GM18870 (cell line): ENCODE results near the gene MELTF.
A peak's percentile ranks its signal among the peaks of the same experiment; 100 is the strongest.

Source experiments
- ATAC-seq: cut with Tn5 transposase; IDR thresholded peaks from one replicate; pipeline ENCODE4 v1.9.1; 2021; ENCODE audit warnings: moderate library complexity; ENCODE audit not compliant: unreplicated experiment

Gene MELTF

GRCh38 chr3:197027151-197027895, 2.3 kb downstream of the MELTF start:
- ATAC-seq = no peak

DNA sequence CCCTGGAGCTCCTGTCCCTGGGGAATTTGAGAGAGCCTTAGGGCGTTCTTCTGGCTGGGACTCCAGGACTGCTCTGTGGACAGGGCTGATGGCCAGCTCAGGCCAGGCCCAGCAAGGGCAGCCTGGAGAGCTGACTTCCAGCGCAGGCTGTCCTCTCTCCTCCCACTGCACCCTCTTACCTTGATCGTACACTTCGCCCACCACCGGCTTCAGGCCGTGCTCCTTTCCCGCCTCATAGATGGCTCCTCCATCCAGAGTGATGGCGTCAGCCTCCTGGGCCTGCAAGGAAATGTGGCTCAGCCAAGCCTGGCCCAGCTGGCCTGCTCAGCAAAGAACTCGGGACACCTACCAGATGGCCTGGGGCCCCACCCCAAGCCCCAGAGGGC, 3.1 kb downstream of the MELTF start:
- ATAC-seq = no peak

GRCh38 chr3:197025736-197026480, 3.7 kb downstream of the MELTF start:
- no peak for ATAC-seq

DNA sequence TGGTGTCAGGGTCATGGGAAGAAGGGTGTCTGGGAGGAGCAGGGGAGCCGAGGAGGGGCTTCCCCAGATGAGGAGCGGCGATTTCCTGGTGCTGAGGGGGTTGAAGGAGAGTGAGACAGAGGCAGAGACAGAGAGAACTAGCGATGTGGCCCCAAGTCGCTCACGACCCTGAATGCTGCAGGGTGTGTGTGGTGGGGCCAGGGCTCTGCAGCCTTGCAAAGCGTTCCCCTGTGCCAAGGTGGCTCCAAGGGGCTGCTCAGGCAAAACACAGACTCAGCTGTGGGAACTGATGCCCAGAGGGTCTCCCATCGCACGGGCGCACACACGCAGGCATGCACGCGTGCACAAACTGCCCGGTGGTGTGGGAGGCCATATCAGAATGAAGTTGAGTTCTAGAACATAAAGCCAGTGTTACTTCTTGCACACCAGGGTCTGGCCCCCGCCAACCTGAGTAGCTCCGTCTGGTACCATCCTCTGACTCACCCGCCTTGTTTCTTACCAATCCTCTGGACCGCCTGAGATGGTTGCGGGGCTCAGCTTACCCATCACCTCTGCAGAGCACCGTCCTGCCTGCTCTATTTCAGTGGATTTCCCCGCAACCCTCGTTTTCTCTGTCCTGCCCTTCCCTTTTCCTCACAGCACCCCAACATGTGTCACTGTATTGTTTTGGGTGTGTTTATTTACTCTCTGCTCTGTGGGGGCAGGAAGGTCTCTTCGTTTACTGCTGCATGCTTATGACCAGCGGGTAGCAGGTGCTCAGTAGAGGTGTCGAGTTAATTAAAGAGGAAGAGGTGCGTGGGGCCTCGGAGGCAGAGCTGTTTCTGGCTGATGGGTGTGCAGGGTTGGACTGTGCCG, 4.5 kb downstream of the MELTF start:
- no peak for ATAC-seq

GRCh38 chr3:197023998-197024651, 5.5 kb downstream of the MELTF start:
- ATAC-seq = no peak

- ATAC-seq = peak; percentile 48
These were observed 6.2 kb downstream of the MELTF start for GRCh38 chr3:197023241-197023997.

- no peak for ATAC-seq
These were observed 7.0 kb downstream of the MELTF start for GRCh38 chr3:197022405-197023231.

DNA sequence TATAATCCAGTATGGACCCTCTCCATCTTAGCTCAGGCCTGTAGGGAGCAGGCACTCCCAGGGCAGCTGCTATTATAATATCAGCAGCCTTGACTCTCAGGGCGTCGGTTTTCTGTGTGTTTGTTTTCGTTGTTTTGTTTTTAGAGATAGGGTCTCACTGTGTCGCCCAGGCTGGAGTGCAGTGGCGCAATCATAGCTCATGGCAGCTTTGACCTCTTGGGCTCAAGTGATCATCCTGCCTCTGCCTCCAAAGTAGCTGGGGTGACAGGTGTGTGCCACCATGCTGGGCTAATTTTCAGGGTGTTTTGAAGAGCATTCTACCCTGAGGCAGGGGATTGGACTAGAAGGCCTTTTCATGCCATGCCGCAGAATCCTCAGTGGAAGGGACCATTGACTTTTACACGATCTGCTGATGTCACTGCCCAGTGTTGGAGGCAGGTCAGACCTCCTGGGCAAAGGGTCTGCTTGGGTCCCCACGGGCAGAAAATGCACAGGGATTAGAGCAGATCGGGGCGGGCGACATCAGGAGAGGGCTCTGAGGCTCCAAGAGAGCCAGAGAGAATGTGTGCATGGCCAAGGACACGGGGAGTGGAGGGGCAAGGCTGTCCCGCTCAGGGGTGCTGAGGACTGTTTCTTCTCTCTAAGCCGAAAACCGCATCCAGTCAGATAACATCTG, 7.8 kb downstream of the MELTF start:
- ATAC-seq = no peak

- no peak for ATAC-seq
These were observed 8.4 kb downstream of the MELTF start for GRCh38 chr3:197021231-197021630.

DNA sequence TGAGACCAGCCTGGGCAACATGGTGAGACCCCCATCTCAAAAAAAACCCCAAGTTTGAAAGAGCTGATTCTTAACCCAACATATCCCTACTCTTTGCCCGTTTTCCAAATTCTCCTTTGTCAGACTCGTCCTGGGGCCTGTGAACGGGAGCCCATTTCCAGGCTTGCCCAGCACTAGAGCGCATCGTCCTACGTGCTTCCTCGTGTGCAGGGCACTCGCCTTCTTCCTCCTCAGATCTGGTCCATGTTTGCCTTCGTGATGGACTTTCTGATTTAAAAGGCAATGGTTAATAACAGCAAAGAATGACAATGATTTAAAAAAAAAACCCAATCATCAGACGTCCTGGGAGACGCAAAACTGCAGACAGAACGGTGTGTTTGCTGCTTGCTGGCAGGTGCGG, 10.1 kb downstream of the MELTF start:
- no peak for ATAC-seq

GRCh38 chr3:197019021-197019420, 10.6 kb downstream of the MELTF start:
- no peak for ATAC-seq

DNA sequence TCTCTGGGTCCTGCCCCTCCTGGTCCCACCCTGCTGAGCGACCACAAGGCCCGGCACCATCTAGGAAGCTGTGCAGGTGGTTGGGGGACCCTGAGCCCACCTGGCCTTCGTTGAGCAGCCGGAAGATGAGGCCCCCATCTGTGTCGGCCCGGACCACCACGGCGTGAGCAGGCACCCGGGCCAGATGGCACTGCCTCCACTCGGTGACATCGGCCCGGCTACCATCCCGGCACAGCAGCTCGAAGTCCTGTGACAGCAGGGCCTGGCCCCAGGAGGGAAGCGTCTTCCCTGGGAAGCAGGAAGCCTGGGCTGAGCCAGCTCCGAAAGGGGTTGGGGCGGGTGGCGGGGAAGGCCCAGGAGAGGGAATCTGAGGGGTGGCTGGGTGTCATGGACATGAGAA, 12.6 kb downstream of the MELTF start:
- no peak for ATAC-seq

DNA sequence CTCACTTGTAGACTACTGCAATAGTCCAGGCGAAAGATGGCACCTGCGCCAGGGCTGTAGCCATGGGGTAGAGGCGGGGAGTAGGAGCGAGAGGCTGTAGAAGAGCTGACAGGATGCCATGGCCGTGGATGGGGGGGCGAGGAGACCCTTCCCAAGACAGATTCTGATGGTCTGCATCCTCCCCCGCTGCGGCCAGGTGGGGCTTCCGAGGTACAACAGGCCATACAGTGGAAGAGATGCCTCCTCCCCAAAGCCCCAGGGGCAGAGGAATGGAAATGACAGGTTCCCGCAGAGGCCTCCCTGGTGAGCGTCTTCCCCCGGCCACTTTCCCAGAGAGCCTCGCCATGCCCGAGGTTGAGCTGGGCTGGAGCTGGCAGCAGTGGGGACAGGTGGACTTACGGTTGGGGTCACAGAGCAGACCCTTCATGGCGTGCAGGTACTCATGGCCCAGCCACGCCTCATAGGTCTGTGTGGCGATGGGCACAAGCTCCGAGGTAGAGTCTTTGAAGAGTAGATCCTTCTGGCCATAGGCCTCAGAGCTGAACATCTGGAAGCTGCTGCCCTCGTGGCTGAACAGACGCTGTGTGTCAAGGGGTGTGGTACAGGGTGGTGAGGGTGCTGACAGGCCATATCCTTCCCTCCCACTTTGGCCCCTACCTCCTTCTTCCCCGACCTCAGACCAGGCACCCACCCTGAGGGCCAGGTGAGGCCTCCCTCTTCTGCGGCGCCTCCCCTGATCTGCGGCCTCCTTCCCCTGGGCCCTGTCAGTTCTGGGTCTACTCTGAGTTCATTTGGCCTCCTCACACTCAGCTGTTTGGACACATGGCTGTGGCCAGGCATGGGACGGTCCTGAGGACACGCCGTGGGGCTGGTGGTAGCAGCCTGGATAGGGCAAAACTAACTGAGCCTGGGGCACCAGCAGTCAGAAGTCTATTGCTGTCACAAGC, 13.6 kb downstream of the MELTF start:
- no peak for ATAC-seq

DNA sequence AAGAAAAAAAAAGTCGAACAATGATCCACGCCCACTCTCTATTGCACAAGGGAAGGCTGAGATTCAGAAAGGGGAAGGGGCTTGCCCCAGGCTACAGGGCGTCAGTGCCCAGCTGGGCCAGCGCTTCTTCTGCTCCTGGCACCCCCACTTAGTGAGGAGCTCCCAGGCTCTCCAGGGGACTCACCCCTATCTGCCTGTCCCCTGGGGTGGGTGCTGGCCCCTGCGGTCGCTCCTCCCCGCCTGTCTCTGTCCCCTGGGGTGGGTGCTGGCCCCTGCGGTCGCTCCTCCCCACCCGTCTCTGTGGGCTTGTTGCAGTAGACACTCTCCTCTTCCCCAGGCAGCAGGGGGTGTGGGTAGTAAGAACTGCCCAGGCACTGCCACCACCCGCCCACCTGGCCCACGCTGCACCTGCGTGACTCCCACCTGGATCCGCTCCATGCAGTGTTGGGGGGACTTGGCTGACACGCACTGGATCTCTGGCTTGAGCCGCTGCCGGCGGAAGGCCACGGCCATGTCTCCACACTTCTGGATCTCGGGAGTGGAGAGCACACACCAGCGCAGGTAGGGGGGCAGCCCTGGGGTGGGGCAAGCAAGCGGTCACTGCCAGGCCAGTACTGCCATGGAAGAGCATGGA, 14.6 kb downstream of the MELTF start:
- no peak for ATAC-seq

DNA sequence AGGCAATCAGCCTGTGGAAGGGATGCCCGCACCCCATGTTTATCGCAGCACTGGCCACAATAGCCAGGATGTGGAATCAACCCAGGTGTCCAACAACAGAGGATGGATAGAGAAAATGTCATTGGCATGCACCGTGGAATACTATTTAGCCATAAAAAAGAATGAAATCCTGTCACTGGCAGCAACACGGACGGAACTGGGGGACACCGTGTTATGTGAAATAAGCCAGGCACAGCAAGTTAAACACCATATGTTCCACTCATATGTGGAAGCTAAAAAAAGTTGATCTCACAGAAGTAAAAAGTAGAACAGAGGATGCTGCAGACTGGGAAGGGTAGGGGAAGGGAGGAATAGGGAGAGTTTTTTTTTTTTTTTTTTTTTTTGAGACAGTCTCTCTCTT, 15.6 kb downstream of the MELTF start:
- no peak for ATAC-seq

DNA sequence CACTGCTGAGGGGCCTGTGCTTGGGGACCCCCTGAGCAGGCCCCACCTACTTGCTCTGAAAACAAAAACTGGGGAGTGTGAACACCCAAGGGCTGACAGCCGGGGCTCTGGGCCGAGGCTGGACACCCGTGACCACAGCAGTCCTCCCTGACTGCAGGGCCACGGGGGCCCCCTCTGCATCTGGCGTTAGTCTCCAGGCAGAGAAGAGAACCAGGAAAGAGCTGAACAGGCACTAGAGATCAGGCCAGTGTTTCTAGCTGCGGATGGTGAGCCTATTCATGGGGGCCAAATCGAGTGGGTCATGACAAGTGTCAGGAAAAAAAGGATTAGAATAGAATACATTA, 17.1 kb downstream of the MELTF start:
- no peak for ATAC-seq

DNA sequence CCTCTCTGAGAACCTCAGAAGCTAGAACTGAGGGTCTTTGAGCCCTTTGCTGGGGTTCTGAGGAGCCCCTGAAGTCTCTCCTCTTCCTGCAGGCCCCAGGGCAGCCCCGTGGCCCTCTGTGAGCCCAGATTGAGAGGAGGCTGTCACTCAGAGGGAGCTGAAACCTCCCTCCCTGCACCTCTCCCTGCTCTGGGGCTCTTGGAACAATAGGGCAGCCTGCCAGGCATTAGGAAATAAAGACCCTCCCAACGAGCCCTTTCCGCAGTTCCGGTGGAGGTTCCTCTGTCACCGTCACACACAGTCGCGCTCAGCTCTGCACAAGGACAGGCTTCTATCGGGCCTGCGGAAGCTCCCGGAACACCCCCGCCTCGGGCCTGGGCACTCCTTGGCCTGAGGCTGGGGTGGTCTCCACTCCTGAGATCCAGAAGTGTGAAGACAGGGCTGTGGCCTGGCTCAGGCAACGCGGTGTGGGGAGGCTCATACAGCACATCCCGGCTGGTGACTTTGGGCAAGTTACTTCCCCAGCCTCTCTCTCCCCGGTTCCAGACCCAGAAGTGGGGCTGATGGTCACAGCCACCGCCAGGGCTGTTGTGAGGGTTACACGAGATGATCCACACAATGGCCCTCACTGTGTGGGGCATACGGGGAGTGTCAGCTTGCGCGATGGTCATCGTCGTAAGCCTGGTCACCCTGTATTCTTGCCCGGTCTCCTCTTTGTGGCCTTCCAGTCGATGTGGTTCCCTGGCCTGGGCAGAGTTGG, 17.7 kb downstream of the MELTF start:
- ATAC-seq = no peak
